ENCODE results near the gene ABR. TPM values are rescaled to one million over a fixed set of nuclear protein-coding genes. Genes with fewer than 3 reads are reported as not detected.
"Not testable (repeated sequence)": the region's sequence is repeated elsewhere in the genome, so short reads cannot be mapped to it uniquely, and the experiment has no call there.

ABR gene
- polyA plus RNA-seq, 10 donors: 28.5 to 42.7 (median 34.2) TPM

DNA sequence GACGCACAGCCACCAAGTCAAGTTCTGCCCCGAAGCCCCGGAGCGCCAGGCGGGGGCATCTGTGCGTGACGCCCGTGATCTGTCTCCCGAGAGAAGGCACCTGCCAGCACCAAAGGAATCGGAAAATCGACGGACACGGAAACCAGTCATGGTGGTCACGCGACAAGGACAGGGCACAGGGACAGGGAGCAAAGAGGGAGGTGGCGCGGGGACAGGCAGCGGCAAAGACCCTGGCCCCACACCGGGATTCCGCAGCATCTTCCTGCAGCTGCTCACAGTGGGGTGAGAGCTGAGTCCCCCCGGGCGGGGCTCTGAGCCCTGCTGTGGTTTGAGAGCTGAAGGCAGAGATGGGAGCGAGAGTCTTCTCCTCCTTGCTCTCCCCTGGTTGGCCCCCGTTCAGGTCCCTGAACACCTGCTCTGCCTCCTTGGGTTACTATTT lies 56.4 kb downstream of the ABR start:
- no peak for DNase-seq

DNA sequence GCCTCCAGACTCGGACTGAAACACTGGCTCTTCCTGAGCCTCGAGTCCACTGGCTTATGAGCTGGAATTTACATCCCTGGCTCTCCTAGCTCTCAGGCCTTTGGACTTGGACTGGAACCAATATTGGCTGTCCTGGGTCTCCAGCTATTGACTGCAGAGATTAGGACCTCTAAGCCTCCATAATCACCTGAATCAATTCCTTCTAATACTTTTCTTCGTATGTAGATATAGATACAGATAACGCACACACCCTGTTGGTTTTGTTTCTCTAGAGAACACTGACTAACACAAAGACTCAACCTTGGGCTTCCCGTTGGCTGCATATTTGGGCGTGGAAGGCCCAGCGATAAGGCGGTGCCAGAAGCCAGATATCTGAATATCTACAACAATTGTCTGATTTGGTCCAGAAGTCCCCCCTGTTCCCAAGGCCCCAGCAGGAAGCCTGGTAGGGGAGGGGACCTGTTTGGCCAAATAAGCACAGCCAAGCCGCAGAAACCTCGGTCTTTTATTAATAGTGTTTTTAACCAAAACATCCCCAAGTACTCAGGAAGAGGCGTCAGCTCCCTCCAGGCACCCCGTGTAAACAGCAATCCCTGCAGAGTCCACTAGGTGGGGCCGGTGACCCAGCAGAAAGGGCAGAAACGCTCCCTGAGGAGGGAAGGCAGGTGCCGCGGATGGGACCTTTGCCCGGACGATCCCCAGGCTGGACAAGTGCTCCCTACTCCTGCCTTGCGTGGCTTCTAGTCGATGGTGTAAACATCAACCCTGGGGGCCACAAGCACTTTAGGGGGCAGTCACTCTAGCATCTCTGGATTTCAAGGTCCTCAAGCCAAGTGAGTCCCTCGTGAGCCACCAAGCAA lies 57.0 kb downstream of the ABR start:
- DNase-seq: peak; percentile 54 to 85 (median 77)

DNA sequence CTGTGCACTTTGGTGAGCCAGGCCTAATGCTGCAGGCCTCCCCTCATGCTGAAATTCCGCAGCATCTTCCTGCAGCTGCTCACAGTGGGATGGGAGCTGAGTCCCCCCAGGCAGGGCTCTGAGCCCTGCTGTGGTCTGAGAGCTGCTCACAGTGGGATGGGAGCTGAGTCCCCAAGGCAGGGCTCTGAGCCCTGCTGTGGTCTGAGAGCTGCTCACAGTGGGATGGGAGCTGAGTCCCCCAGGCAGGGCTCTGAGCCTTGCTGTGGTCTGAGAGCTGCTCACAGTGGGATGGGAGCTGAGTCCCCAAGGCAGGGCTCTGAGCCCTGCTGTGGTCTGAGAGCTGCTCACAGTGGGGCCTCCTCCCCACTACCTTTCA lies 58.4 kb downstream of the ABR start:
- DNase-seq: not testable (repeated sequence)

DNA sequence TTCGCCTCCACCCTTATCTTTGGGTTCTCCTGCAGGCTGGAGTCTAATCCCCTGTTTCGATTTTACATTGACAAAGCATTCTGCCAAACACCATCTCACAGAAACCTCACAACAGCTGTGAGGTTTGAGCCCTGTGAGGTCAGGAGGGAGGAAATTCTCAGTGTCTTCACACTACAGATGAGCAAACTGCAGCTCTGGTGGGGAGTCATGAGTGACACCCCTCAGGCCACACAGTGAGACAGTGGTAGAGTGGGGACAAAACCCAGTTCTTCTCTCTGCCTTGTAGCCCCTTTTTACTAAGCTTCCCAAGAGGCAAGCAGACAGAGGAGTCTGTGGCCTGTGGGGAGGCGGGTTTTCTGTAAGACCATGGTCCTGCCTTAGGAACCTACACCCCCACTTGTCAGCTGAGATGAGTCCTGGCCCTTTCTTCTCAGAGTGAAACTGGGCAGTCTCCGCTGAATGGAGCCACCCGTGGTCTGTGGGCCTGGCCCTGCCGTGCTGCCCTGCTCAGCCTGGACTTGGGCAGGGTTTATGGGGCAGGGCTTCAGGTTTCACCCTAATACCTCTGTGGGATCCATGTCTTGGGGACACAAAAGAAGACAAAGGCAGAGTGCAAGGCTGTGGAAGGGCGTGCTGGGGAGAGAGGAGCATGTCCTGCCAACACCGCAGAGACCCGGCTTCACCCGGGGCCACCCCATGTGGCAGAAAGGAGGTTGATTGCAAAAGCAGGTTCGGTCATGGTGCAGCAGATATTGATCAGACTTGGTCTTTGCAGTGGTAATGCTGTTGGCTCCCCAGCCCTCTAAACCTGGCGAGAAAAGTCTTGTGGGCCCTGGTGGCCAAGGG lies 59.0 kb downstream of the ABR start:
- DNase-seq: no peak

DNA sequence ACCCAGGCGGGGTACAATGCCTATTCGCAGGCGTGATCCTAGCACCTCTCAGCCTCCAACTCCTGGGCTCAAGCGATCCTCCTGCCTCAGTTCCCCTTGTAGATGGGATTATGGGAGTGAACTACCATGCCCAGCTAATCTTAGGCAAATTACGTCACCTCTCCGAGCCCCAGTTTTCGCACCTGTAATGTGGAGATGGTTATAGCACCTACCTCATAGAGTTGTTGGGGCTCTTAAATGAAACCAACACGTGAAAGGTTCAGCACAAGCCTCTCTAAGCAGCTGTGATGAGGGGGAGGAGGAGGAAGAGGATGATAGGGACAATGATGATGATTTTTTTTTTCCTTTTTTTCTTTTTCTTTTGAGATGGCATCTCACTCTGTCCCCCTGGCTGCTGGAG lies 59.9 kb downstream of the ABR start:
- no peak for DNase-seq

DNA sequence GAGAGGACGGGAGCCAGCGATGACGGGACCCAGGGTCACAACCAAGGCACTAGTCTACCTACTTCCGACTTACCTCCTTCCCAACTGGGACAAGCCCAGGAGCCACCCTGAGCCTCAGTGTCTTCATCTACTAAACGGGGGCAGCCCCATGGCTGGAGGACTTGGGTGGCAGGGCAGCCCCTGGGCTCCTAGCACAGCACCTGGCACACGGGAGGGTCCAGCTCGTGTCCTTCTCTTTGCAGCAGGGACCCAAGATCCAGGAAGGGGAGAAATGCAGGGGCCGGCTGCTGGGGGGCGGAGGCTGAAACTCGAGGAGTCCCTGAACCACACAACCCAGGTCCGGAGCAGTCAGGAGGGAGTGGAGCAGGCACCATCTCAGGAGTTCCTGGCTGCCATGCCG lies 63.2 kb downstream of the ABR start:
- no peak for DNase-seq

DNA sequence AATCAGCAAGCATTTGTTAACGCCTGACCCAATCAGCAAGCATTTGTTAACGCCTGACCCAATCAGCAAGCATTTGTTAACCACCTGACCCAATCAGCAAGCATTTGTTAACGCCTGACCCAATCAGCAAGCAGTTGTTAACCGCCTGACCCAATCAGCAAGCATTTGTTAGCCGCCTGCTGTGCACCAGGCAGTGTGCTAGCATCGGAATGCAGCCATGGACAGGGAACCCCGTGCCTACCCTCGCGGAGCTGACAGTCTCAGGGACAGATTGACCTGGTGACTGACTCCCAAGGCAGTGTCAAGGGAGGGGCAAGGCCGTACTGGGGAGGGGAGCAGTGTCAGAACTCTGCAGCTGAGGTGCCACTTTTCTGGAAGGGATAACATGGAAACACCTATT lies 66.9 kb downstream of the ABR start:
- no peak for DNase-seq

DNA sequence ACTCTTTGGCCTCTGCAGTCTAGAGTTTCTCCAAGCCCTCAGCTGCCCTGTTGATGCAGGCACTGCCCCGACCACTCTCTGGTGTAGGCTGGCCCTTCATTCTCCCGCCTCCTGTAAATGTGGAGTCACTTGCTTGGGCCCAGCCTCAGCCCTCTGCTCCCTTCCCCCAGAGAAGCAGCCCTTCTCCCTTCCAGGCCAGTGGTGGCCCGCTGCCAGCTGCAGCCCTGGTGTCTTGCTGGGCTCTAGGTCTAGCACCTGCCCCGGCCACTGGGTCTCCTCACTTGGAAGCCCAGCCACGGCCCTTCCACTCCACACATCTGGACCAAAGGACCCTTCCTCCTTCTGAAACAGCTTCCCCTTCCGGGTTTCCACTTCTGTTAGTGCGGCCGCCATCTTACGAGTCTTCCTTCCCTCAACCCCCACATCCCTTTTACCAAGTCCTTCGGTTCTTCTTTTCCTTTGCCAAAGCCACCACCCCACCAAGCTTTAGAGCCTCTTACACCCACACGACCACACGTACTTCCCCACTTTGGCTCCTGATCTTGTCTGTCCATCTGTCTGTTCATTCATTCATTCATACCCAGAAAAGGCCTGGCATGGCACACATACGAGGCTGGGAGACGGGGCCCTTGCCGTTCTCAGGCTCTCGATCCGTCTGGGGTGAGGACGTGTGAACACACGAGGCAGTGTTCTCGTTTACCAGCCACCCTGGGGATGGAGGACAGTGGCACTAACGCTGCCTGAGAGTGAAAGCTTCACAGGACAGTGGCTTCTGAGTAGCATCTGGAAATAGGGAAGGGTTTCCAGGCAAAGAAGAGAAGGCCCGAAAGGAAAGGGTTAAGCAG lies 68.0 kb downstream of the ABR start:
- DNase-seq: no peak

DNA sequence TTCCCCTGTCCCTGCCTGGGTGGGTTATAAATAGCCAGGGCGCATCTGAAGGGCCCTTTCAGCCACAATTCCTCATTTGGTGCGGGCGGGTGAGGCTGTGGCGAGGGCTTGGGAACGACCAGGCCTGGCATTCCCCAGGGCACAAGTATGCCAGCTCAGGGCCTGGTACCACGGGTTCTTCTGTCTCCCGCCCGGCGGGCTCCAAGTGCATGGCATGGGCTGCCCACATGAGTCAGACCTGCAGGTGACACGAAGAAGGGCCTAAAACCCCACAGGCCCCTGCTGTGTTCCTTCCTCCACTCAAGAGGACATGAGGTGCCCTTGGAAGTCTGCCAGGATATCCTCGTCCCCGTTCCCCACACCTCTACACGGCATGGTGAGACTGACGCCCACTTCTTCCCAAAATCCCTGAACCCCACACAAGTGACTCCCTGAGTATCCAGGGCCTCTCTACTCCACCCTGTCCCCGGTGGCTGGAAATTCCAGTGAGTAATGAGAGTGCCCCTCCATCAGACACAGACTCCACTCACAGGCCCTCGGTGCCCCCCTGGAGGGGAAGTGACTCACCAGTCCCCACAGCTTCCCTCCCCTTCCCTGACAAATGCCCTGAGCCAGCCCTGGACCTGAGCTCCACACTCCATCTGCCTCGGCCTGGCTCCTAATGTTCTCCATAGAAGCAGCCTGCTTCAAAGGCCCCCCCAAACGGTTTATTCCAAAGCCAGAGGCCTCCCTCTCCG lies 68.8 kb downstream of the ABR start:
- peak in 1 of 3 donors; percentile 76 for DNase-seq

DNA sequence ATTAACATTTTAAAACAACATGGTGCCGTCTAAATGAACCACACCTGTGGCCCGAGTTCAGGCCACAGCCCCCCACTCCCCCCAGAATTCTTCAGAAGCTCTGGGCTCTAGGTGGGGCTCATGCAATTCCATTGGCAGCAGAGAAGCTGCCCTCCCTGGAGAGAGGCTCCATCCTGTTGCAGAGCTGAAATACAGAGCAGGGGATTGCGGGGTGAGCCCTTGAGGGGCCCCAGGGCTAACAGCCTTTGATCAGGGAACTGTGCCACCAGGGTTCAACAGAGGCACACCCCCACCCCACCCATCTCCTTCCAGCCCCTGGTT lies 69.3 kb downstream of the ABR start:
- DNase-seq: no peak

DNA sequence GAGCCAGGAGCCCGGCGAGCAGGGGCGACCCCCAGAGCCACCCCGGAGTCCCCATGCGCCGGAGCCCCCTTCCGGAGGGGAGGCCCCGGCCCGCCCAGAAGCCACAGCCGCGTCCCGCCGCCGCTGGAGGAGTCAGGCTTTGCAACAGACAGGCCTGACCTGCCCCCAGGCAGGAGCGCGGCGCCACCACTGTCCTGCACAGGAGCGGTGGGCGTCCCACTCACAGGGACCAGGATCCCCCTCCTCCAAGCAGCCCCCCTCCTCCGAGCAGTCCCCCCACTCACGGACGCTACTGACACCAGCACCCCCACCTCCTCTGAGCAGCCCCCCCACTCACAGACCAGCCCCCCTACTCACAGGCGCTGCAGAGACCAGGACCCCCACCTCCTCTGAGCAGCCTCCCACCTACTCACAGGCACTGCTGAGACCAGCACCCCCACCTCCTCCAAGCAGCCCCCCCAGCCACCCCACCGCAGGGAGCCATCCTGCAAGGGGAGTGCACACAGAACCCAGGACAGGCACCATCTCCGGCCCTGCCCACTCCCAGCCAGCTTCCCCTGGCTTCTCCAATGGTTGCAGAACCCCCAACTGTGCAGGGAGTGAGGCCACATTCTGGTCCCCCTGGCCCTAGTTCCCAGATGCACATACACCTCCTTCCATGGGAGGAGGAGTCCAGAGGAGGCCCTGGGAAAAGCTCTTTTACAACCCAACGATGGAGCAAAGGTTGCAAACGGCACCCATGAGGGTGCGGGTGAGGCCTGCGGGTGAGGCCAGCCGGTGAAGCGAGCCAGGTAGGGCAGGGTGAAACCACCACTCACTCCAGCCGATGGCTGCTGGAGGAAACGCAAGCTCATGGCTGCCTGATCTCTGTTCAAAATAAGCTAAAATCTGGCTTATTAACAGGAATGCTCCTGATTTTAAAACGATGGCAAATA lies 69.9 kb downstream of the ABR start:
- DNase-seq: no peak

DNA sequence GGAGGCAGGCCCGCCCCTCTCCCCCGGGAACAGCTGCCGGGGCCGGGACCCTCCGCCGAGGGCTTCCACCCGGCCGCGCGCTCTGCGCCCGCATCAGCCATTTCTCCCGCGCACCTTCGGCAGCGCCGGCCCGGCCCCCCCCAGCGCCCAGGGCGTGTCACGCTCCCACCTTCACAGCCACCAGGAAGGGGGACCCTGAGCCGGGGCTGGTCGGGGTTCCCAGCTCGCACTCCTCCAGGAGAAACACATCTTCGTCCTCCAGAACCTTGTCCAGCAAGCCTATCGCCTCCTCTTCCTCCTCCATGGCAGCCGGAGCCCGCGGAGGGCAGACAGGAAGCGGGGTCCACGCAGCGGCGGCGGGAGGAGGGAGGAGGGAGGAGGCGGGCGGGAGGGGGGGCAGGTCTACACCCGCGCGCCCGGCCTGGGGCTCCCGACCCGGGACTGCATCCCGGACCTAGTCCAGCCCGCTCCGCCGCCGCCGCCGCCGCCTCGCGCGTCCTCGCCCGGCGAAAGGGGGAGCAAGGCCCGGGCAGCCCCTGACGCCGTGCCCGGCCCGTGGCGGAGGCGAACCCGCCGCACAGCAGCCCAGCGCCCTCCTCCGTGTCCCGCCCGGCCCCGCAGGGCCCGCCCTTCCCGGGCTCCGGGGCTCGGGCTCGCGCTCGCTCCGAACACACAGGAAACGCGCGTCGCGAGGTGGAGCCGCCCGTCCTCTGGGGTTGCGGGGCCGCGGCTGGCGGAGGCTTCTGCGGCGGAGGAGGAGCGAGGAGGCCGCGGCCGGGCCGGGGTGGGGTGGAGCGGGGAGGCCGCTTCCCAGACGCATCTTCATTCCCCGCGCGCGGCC lies 70.8 kb downstream of the ABR start:
- peak; percentile 42 to 89 (median 77) for DNase-seq

DNA sequence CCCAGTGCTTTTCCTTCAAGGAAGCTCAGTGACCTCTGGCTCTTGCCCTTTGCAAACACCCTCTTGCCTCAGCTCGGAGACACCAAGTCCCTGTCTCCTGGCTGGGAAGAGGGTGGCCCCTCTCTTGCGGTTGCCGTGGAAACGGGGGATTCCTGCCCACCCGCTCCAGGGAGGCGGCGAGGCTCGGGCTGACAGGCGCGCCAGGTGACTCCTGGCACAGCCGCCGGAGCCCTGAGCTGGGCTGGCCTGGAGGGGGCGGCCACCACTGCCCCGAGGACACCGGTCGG lies 71.4 kb downstream of the ABR start:
- DNase-seq: peak in 1 of 3 donors; percentile 58

DNA sequence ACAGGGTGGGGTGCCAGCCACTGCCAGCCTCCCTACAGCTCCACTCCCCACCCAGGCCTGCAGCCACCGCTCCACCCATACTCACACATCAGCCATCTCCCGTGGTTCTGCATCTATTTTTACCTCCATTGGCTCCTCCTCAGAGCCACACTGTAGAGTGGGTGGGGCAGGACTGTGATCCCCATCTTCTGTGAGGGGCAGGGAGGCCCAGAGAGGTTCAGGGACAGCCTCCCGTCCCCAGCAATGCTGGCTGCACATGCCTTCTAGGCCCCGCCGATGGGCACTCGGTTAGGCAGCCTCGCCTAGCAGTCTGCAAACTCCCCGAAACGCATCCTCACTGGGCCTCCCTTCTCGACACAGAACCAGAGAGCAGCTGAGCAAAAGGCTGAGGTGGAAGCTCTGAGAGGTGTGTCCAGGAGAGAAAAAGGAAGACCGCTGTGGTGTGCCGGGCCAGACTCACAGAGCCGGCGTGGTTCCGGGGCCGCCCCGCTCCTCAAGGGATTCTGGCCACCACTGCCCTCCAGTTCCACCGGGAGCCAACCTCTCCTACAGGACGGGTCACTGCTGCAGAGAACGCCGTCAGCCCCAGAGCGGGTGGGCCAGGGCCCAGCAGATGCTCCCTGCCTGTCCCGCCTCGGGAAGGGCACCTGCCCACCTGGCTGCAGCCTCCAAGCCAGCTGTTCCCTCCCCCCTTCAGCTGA lies 71.9 kb downstream of the ABR start:
- no peak for DNase-seq

DNA sequence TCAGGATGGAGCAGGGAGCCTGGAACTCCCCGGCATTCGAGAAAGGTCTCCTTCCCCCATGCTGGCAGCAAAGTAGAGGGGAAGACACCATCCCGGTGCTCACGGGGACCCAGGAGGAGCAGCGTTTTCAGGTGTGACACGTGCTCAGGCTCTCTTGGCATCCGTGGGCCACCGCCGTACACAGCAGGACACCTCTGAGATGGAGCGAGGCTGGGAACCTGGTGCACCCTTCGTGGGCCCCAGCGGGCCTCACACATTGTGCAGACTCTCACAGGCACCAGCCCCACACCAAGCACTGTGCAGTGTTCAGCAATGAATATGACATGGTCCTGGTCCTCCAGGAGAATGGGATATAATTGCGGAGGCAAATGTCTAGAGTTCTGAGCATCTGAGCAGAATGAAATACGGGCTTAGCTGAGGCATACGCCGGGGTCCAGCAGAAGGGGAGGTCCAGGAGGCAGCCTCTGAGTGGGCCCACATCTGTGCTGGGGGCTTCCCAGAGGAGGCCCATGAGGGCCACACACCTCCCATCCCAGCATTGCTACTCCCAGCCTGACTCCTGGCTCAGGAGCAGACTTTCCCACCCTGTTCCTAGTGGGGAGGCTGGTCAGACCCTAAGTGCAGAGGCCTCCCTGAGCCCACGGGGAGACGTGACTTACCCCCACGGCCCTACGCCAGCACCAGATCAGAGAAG lies 72.6 kb downstream of the ABR start:
- DNase-seq: no peak

DNA sequence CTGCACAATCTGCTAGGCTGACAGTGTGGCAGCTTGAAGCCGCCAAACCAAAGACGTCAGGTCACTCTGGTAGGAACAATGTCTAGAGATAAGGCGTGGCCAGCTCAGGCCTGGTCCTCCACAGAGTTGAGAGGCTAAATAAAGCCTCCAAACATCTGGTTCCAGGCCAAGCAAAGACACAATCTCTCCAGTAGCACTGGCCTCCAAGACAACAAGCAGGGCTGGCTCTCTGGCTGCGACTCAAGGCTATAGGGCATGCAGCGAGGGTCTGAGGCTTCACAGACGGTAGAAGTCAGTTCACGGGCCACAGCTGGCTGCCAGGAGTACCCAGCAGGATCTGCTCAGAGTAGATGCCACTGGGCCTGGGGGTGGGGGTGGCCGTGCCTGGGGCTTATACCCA lies 75.6 kb downstream of the ABR start:
- DNase-seq: no peak

DNA sequence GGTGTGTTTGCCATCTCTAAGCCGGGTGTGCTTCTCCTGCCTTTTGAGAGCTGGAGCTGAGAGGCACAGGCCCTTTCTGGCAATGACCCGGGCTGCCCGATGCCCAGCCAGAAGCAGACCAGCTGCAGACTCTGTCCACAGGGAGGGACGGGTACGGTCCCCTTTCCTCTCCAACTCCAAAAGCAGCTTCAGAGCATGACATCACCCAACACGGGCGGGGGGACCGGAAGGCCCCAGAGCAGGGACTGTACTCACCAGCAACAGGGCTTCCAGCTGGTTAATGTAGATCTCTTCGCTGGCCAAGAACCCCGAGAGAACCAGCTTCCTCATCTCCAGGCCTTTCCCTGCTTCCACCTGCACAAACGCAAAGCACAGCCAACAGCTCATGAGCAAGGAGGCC lies 79.4 kb downstream of the ABR start:
- peak in 2 of 3 donors; percentile 51 to 71 for DNase-seq

DNA sequence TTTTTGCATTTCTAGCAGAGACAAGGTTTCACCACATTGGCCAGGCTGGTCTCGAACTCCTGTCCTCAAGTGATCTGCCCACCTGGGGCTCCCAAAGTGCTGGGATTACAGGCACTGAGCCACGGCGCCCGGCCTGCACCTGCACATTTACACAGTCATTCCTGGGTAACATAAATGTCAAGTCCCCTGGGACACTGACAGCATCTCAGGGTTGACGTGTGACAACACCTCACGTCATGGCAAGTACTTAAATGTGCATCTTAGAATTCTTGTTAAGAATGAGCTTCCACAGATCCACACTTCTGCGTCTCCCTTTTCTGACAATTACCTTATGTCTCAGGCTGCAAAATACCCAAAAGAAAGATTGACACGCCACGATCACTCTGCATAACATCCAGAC lies 80.5 kb downstream of the ABR start:
- DNase-seq: no peak
